Activated gamma-delta T cell treated with Interleukin-2 at 50 U/mL for 16 hours (primary cell): ENCODE results near the gene TOGARAM2.

Source experiments
- DNase-seq: peaks from one replicate; pipeline ENCODE4 v3.0.0-alpha.2; 2020

The TOGARAM2 gene

DNA sequence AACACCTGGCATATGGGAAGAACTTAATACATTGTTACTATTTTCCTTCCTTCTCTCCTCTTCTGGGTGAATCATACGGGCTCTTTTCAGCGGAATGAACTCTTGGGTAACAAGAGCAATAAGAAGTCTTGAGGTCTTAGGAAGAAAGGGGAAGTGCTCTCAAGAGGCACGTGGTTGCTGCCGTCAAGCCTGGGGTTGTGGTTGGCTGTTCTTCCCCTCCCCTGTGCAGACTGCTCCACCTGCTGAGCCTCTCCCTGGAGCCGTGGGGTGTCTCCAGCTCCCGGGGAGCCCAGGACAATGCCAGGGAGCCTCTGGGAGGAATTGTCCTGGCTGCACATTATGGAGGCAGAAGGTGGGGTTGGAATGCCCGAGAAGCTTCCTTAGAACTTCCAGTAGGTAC lies 19.4 kb downstream of the TOGARAM2 start:
- DNase-seq: peak; percentile 39

DNA sequence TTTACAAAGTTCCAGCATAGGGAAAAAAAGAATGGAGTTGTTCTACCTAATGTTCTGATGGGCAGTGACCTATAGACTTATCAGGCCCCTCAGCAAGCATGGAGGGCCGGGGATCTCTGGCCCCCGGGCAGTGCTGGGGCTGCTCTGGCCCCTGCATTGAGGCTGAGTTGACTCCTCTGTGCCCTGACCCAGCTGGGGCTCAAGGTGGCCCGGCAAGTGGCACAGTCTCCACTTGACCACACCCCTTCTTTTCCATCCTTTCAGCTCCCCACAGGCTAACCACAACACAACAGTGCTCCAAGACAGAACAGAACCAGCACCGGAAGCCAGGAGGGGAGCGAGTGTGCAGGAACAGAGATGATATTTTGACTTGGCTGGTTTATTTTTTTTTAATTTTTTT lies 19.9 kb downstream of the TOGARAM2 start:
- no peak for DNase-seq

DNA sequence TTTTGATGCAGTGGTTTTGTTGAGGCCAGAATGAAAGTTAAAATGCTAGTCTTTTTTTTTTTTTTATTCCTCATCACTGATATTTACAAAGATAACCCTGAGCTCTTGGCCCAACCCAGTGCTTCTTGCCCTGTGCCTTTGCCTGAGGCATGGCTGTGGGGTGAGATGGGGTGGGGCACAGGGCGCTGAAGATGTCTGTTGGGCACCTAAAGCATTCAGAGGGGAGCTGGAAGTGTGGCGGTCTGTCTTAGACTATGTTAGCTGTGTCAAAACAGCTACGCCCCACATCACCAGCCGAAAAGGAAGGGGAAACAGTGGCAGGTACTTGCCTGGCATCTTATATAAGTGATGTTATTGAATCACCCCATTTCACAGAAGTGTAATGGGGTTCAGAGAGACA lies 20.7 kb downstream of the TOGARAM2 start:
- DNase-seq: no peak

DNA sequence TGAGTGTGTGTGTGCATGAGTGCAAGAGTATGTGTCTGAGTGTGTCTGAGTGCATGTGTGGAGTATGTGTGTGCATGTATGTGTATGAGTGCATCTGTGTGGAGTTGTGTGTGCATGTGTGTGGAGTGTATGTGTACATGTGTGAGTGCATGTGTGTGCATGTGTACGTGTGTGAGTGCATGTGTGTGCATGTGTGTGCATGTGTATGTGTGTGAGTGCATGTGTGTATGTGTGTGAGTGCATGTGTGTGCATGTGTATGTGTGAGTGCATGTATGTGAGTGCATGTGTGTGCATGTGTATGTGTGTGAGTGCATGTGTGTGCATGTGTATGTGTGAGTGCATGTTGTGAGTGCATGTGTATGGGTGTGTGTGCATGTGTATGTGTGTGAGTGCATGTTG lies 23.7 kb downstream of the TOGARAM2 start:
- DNase-seq: no peak

DNA sequence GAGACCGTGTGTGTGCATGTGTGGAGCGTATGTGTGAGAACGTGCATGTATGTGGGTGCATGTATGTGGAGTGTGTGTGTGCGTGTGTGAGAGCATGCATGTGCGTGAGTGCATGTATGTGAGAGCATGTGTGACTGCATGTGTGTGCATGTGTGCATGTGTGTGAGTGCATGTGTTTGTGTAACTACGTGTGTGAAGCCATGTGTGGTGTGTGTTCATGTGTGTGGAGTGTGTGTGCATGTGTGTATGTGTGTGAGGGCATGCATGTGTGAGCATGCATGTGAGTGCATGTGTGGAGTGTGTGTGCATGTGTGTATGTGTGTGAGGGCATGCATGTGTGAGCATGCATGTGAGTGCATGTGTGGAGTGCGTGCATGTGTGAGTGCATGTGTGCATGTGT lies 24.2 kb downstream of the TOGARAM2 start:
- no peak for DNase-seq

DNA sequence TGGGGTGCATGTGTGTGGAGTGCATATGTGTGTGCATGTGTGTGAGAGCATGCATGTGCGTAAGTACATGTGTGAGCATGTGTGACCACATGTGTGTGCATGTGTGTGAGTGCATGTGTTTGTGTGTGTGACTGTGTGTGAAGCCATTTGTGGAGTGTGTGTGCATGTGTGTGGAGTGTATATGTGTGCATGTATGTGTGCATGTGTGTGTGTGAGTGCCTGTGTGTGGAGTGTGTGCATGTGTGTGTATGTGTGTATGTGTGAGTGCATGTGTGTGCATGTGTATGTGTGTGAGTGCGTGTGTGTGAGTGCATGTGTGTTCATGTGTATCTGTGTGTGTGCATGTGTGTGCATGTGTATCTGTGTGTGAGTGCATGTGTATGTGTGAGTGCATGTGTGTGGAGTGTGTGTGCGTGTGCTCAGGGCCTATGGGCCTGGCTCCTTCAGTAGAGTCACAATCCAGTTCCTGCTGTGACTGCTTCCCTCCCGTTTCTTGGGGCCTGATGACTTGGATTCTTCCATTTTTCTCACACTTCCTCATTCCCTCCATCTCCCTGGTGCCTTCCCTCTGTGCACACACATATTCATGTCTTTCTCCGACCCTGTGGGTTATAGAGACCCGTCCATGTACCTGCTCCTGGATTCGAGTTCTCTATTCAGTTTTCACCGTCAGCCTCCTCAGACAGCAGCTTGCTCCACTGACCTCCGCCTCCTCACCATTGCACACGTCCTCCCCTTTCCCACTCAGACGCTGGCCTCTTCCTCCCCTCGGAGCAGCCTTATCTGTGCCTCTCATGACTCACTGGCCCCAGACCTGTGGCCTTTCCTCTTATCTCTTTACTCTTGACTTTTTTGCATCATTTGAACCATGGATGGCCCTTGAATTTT lies 25.2 kb downstream of the TOGARAM2 start:
- no peak for DNase-seq

DNA sequence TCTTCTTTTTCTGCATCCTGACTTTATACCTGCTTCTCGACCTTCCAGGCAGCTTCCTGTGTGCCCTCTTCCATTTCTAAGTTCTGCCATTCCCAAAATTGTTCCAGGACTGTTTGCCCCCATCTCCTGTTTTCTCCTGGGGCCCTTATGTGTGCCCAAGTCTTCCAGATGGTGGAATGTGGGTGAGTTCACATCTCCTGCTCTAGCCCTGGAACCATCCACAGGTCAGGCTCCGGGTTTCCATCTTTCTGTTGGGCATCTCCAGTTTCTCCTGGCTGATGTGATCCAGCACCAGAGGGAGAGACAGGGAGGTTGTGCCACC lies 25.8 kb downstream of the TOGARAM2 start:
- no peak for DNase-seq

DNA sequence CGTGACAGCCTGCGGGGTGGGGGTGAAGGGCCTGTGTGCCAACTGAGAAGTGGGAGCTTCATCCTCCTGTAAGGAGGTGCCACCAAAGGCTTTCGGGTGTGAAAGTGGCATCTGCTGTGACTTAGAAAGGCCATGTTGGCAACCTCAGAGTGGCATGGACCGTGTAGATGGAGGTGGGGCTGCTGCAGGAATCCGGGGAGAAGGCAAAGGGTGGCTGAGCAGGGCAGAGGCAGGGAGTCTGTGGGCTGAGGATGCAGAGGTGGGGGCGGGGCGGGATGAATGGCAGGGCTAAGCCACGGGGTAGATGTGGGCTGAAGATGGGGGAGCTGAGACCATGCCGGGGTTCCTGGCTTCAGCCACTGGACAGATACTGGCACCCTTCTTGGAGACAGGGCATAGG lies 28.2 kb downstream of the TOGARAM2 start:
- no peak for DNase-seq

DNA sequence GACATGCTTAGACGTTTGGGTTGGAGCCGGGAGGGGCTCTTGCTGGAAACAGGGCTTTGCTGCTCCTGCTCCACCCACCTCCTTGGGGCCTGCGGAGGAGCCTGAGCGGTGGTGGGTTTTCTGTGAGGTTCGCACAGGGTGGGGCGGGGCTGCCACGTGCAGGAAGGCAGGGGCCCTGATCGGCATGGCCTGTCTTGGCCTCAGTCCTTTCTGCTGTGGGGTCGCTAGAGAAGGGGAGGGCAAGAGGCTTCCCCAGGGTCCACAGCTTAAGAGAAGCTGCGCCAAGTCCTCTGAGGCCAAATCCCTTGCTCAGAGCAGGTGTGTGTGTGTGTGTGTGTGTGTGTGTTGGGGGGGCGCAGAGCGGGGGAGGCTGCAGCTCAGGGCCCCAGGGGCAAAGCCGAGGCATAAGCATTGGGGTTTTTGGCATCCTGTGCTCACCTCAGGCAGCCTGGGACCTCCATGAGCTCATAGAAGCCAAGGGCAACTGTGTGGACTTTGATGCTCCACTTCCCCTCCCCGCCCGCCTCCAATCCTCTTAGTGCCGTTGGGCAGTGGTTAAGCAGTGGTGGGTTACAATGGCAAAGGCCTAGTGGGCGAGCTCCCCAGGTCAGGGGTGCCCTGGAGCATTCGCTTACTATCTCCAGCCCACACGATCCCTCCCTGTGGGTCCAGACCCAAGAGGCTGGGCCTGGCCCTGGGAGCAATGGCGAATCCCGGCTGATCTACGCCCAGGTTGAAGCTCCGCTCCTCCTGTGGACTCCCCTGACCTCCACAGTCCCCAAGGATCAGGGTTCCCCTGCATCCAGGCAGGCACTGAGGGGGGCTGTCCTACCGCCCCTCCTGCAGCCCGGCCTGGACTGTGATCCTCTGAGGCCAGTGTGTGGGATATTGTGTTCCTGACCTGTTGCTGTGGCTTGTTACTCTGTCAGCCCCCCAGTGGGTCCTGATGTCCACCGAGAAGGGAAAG lies 28.9 kb downstream of the TOGARAM2 start:
- peak; percentile 50 for DNase-seq

DNA sequence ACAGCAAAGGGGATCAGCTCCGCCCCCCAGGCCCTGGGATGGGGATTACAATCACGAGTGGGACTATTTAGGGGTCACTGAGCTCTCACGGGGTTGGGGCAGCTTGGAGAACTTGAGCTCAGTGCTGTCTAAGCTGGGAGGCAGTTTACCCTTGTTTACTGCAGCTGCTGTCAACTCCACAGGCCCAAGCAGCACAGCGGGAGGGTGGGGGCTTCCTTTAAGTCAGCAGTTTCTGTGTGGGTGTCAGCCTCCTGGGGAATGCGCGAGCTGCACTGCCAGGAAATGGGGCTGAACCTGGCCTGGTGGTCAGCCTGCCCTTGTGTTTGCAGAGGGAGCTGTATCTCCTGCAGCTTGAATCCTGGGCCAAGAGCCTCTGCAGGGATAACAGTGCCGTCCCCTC lies 29.8 kb downstream of the TOGARAM2 start:
- DNase-seq: peak; percentile 62

DNA sequence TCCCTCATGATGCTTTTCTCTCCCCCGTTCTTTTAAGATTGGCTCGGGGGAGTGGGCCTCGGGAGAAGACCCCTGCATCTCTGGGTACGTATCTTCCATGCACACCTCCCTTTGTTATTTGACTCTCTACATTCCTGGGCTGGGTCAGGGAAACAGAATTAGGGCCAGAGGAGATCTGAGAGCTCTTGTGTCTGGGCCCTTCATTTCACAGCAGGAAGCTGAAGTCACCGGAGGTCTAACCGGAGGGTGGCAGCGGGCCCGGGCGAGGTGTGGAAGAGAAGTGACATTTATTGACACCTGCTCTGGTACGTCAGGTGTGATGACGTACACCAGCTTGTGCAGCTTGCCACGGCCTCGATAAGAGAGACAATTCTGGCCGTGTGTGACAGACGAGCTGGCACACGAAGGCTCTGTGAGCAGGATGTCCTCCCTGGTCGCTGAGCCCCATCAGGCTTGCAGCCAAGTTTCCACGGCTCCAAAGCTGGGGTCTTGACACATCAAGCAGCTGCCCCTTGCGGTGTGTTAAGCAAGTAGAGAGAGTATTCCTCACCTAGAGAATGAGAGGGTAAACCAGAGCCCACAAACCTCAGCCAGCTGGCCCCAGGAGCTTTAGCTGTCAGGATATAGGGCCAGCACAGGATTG lies 30.4 kb downstream of the TOGARAM2 start:
- peak; percentile 84 for DNase-seq

DNA sequence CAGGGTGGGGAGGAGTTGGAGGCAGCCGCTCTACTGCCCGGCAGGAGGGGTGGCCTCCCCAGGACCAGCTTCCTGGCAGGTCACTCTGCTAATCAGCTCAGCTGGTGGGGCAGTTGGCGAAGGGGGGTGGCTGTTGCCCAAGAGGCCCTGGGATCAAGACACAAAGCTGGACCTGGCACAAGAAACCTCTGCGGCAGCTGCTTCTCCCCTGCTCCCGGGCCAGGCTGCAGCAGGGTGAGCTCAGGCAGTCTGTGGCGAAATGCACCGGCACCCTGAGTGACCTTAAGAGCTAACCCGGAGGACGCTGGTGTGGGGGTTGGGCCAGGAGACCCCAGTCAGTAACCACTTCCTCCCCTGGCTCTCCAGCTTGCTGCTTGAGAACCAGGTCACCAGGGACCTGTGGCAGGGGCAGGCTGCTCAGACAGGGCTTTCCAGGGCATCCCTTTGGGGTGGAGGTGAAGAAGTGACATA lies 31.1 kb downstream of the TOGARAM2 start:
- peak; percentile 58 for DNase-seq

DNA sequence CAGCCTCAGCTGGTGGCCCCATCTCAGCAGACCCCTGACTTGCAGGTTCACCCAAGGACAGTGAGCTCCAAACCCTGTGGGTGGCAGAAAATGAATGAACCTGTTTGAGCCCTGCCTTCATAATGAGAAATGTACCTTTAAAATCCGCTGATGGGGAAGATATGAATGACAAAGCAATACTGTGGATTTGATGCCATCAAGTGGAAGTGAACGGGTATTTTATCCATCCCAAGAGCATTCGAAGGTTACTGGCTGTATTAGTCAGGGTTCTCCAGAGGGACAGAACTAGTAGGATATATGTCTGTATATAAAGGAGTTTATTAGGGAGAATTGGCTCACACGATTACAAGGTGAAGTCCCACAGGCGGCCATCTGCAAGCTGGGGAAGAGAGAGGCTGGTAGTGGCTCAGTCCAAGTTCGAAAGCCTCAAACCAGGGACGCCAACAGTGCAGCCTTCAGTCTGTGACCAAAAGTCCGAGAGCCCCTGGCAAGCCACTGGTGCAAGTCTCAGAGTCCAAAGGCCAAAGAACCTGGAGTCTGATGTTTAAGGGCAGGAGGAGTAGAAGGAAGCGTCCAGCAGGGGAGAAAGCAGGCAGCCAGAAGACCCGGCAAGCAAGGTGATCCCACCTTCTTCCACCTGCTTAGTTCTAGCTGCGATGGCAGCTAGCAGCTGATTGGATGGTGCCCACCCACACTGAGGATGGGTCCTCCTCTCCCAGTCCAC lies 32.1 kb downstream of the TOGARAM2 start:
- DNase-seq: no peak

DNA sequence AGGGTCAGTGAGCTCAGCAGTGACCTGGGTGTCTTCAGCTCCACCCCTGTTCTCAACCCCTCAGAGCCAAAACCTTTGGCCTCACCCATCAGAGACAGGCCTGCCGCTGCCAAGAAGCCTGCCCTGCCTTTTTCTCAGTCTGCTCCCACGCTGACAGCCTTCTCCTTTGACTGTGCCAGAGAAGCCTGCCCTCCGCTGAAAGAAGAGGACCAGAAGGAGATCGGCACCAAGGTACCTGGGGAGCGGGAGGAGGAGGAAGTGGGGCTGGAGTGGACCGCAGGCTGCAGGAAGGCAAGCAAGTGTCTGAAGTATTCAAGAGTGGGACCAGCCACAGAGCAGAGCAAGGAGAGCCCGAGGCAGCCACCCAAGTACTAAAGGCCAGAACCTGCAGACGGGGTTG lies 33.2 kb downstream of the TOGARAM2 start:
- no peak for DNase-seq

DNA sequence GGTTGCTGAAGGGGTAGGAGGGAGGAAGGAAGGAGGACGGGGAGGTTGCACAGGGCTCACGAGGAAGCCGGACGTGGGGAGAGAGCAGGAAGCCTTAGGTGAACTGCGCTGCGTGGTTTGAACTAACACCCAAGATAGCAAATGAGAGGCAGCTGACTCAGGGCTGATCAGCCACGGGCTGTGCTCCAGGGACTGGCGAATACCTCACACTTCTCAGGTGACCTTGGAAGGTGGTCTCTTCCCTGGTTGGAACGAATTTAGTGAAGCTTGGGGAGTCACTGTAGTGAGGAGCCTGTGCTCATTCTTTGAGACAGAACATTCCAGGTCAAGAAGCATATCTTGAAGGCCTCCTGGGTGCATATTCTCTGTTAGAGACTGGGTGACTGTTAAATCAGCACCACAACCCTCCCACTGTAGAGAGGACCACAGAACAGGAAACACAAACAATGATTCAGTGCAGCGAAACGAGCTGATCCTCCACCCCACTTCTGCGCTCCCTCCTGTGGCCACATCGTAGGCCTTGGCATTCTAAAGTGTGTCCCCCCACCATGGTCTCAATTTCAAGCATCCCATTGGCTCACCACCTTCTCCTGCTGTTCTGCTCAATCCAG lies 33.8 kb downstream of the TOGARAM2 start:
- DNase-seq: peak; percentile 77

DNA sequence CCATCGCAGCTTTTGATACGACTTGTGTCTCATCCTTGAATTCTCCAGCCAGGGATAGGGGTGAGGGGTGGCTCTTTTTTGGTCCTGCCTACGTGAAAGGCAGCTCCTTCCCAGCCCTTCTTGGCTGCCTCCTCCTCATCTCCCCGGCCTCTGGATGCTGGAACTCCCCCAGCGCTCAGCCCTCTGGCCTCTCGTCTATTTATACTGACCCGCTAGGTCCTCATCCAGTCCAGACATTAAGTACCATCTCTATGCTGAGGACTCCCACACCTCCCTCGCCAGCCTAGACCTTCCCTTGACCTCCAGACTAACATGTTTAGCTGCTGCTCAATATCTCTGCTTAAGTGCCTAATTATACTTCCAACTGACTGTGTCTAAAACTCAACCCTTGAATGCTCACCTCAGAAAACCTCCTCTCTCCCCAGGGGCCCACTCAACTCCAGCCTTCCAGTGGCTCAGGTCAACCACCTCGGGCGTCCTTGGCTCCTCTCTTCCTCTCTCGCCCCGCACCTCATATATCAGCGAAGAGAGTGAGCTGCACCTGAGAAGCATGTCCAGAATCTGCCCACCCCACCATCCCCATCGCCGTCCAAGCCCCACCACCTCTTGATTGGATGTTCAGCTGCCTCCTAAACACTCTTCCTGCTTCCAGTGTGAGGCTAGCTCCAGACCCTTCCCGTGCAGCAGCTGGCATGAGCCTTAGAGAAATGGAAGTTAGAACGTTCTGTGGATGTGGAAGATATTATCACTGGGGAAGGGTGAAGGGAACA lies 34.8 kb downstream of the TOGARAM2 start:
- DNase-seq: no peak

DNA sequence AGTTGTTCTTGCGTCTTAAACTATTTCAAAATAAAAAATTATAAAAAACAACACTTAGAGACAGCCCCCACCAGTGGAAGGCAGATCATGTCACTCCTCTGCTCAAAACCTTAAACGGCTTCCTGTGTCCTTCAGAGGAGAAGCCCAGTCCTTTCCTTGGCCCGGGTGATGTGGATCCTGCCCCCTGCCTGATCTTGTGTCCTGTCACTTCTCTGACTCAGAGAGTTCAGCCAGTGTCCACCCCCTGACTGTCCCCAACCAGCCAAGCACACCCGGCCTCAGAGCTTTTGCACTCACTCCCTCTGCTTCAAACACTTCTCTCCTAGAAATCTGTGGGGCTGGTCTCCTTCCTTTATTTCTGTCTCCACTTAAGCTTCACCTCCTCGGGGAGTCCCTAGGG lies 35.4 kb downstream of the TOGARAM2 start:
- DNase-seq: no peak

DNA sequence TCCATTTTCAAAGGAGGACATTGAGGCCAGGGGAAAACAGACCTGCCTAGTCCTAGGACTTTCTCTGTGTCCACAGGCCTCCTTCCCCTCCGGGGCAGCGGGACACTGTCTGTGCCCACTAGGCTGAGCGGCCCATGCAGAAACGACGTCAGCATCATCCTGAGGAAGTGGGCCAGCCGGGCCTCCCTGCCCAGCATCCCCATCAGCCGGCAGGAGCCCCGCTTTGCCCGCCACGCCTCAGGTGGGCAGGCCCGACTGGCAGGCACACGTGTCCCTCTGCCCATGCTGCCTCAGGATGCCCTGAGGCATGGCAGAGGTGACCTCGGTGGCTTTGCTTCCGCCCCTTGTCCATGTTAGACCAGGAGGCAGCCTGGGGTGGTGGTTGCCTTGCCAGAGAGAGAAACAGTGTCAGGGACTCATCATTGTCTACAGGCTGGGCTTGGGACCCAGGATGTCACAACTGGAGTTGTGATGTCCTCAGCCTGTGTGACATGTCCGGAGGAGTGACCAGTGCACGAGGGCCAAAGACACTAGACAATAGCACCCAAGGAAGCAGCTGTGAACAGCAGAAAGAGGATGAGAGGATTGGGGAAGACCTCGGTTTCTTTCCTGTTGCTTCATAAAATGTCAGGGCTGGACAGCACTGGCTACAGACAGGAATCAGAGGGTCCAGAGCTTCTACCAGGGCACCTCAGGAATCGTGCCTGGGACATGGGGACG lies 36.8 kb downstream of the TOGARAM2 start:
- no peak for DNase-seq

DNA sequence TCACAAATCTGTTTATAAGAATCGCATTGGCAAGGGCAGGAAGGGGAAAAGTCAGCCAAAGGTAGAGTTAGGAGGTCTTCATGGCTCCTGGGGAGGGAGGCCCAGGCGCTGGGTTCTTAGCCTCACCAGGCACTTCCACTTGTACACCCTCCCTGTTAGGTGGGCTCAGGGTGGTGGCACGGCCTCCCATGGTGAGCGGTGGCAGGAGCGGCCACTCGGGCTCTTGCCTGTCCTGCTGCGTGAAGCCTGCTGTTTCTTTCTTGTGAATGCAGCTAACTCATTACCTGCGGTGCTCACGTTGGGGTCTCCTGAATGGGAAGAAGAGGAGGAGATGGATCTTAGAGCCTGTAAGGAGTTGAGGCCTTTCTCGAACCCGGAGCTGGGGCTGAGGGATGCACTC lies 40.8 kb downstream of the TOGARAM2 start:
- no peak for DNase-seq

DNA sequence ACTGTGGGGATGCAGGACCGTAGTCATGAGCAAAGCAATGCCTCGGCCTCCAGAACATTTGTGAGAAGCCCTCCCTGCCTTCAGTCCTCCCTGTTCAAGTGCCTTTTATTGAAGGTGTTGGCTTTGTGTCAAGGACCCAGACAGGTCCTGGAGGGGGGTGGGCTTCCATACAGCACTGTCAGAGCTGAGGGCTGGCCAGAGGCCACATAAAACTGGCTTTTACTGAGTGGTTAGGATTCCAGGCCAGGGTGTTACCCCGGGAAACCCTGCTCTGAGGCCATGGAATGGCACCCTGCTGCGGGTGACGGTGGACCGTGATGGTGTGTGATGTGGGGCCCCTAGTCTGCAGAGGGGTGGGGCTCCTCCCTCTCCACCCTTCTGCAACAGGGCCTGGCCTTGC lies 41.6 kb downstream of the TOGARAM2 start:
- DNase-seq: no peak

DNA sequence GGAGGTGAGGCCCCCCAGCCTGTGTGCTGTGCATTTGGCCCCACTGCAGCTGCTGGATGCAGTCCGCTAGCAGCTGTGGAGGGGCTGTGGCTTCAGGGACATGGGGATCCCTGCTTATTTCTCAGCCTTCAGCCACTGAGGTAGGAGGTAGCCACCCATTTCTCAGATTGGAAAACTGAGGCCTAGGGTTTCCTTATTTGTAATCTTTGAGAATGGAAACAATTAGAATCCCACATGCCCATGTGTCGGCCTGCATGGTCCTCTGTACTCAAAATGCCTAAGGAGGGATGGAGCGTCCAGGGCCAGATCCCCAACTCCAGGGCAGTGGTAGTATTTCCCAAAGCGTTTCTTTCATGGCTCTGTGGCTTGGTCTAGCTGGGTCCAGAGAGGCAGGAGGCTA lies 42.1 kb downstream of the TOGARAM2 start:
- no peak for DNase-seq
